ENCODE results near the gene EFS. TPM values are rescaled to one million over a fixed set of nuclear protein-coding genes. Genes with fewer than 3 reads are reported as not detected.

EFS gene
- total RNA-seq, 6 experiments from 2014 or later = 0.19 to 0.60 (median 0.39) TPM

GRCh38 chr14:23360496-23360895, 4.5 kb downstream of the EFS start:
- peak in 1 of 4 donors; percentile 5 for ATAC-seq
- Histone ChIP-seq H3K9me3 (no peaks in the 10 kb centered on the region), H3K4me3 (no peak overlapping the region), H3K27ac (no peak overlapping the region), H3K27me3 (peaks cover 0 to 10% of the 10 kb centered on the region in 2 donors), H3K4me1 (peaks cover 0 to 8% (median 0%) of the 10 kb centered on the region in 4 donors), H3K36me3 (no peaks in the 10 kb centered on the region)
- TF ChIP-seq POLR2A (IDR thresholded peaks at IDR 0.05) (no peak), CTCF (IDR thresholded peaks at IDR 0.05) (no peak)
- DNase-seq = peak in 1 of 3 donors; percentile 28
- intact Hi-C loops (cut with DNase I) = no loop called here
- 67% methylated on average over 1 of the region's 11 CpGs for WGBS (ENCODE audit: insufficient coverage, low coverage, low lambda C conversion rate, missing lambda C conversion rate)

- H3K36me3 ChIP-seq = no peaks in the 10 kb centered on the region
- intact Hi-C loops (cut with DNase I) = no loop called here
- no peak for ATAC-seq
- H3K9me3 ChIP-seq = no peaks in the 10 kb centered on the region
- H3K4me1 ChIP-seq = peaks cover 0 to 2% (median 0%) of the 10 kb centered on the region in 4 donors
- WGBS (ENCODE audit: insufficient coverage, low coverage, low lambda C conversion rate, missing lambda C conversion rate) = 71% methylated on average over 10 of the region's 22 CpGs
- no peak overlapping the region for H3K4me3 ChIP-seq
- peaks cover 0 to 5% of the 10 kb centered on the region in 2 donors for H3K27me3 ChIP-seq
- no peak for TF ChIP-seq POLR2A (IDR thresholded peaks at IDR 0.05)
- no peak for TF ChIP-seq CTCF (IDR thresholded peaks at IDR 0.05)
- no peak for DNase-seq
- H3K27ac ChIP-seq = no peak overlapping the region
Observed at GRCh38 chr14:23359722-23360447, 5.1 kb downstream of the EFS start.

GRCh38 chr14:23359167-23359626, 5.8 kb downstream of the EFS start:
- 40% methylated on average over 1 of the region's 11 CpGs for WGBS (ENCODE audit: insufficient coverage, low coverage, low lambda C conversion rate, missing lambda C conversion rate)
- Histone ChIP-seq H3K4me1 (no peaks in the 10 kb centered on the region), H3K36me3 (no peaks in the 10 kb centered on the region), H3K9me3 (no peaks in the 10 kb centered on the region), H3K27ac (no peak overlapping the region), H3K27me3 (no peaks in the 10 kb centered on the region), H3K4me3 (no peak overlapping the region)
- DNase-seq = peak in 1 of 3 donors; percentile 39
- ATAC-seq = peak in 2 of 4 donors; percentile 15 to 18
- intact Hi-C loops (cut with DNase I) = no loop called here
- TF ChIP-seq POLR2A (IDR thresholded peaks at IDR 0.05) (no peak), CTCF (IDR thresholded peaks at IDR 0.05) (no peak)

- peak in 1 of 3 donors; percentile 33 for DNase-seq
- H3K4me1 ChIP-seq = no peaks in the 10 kb centered on the region
- TF ChIP-seq CTCF (IDR thresholded peaks at IDR 0.05) (no peak), POLR2A (IDR thresholded peaks at IDR 0.05) (no peak)
- intact Hi-C loops (cut with DNase I) = no loop called here
- no peaks in the 10 kb centered on the region for H3K27me3 ChIP-seq
- no peaks in the 10 kb centered on the region for H3K9me3 ChIP-seq
- 77% methylated on average over 7 of the region's 12 CpGs for WGBS (ENCODE audit: insufficient coverage, low coverage, low lambda C conversion rate, missing lambda C conversion rate)
- no peak overlapping the region for H3K27ac ChIP-seq
- no peak overlapping the region for H3K4me3 ChIP-seq
- ATAC-seq = peak in 1 of 4 donors; percentile 11
- no peaks in the 10 kb centered on the region for H3K36me3 ChIP-seq
Observed at GRCh38 chr14:23358553-23359166, 6.3 kb downstream of the EFS start.
